ENCODE data around the gene ZNF521. TPM values are rescaled to one million over a fixed set of nuclear protein-coding genes. Genes with fewer than 3 reads are reported as not detected.

The ZNF521 gene
- total and polyA plus RNA-seq, 2 of the 13 experiments (the other 11 are each of a cell fraction or from before 2014, with no cell fraction given), result 0.02 TPM; not detected in 1

DNA sequence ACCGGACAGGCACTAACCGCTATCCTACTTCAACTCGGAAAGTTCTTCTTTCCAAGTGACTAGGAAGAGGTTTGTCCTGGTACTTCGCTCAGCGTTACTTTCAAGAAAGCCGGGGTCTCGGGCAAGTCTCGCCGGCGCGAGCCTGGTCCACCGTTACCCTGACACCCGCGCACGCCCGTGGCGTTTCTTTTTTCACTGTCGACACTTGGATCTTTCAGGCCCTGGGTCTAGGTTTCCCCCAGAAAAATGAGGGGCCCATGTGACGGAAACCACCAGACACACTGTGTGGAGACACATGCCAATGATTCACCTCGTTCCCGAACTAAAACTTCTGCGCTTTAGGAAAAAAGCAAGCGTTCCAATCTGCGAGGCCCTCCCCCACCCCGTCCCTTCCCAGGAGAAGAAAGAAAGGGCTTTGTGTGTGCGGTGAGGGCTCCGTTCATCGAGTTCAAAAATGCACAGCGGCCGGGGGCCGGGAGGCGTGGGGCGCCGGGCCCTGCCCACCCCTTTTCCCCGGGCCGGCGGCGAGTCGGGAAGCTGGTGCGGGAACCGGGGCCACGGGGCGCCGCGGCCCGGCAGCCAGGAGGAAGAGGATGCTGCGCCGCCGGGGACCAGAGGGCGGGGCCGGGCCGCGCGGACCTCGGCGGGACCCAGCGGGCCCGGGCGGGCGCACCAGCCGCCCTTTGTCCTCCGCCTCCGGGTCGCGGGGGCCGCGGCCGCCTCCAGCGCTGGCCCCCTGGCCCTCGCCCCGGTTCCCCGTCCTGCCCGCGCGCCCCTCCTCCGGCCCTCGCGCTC is 2.6 kb downstream of the ZNF521 start (continued):
- TF ChIP-seq, protein P1, sequence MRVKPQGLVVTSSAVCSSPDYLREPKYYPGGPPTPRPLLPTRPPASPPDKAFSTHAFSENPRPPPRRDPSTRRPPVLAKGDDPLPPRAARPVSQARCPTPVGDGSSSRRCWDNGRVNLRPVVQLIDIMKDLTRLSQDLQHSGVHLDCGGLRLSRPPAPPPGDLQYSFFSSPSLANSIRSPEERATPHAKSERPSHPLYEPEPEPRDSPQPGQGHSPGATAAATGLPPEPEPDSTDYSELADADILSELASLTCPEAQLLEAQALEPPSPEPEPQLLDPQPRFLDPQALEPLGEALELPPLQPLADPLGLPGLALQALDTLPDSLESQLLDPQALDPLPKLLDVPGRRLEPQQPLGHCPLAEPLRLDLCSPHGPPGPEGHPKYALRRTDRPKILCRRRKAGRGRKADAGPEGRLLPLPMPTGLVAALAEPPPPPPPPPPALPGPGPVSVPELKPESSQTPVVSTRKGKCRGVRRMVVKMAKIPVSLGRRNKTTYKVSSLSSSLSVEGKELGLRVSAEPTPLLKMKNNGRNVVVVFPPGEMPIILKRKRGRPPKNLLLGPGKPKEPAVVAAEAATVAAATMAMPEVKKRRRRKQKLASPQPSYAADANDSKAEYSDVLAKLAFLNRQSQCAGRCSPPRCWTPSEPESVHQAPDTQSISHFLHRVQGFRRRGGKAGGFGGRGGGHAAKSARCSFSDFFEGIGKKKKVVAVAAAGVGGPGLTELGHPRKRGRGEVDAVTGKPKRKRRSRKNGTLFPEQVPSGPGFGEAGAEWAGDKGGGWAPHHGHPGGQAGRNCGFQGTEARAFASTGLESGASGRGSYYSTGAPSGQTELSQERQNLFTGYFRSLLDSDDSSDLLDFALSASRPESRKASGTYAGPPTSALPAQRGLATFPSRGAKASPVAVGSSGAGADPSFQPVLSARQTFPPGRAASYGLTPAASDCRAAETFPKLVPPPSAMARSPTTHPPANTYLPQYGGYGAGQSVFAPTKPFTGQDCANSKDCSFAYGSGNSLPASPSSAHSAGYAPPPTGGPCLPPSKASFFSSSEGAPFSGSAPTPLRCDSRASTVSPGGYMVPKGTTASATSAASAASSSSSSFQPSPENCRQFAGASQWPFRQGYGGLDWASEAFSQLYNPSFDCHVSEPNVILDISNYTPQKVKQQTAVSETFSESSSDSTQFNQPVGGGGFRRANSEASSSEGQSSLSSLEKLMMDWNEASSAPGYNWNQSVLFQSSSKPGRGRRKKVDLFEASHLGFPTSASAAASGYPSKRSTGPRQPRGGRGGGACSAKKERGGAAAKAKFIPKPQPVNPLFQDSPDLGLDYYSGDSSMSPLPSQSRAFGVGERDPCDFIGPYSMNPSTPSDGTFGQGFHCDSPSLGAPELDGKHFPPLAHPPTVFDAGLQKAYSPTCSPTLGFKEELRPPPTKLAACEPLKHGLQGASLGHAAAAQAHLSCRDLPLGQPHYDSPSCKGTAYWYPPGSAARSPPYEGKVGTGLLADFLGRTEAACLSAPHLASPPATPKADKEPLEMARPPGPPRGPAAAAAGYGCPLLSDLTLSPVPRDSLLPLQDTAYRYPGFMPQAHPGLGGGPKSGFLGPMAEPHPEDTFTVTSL (CRISPR knock-in tag; IDR thresholded peaks at IDR 0.05; ENCODE audit: borderline replicate concordance), result no peak
- no peak for TF ChIP-seq ATF1 (CRISPR knock-in tag; IDR thresholded peaks at IDR 0.05)
- TF ChIP-seq, protein P2, sequence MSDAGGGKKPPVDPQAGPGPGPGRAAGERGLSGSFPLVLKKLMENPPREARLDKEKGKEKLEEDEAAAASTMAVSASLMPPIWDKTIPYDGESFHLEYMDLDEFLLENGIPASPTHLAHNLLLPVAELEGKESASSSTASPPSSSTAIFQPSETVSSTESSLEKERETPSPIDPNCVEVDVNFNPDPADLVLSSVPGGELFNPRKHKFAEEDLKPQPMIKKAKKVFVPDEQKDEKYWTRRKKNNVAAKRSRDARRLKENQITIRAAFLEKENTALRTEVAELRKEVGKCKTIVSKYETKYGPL (CRISPR knock-in tag; IDR thresholded peaks at IDR 0.05), result no peak
- no peak for TF ChIP-seq ZSCAN9 (CRISPR knock-in tag; IDR thresholded peaks at IDR 0.05; ENCODE audit: borderline replicate concordance)
- no peak for TF ChIP-seq ZNF547 (CRISPR knock-in tag; IDR thresholded peaks at IDR 0.05)
- TF ChIP-seq, protein P3, sequence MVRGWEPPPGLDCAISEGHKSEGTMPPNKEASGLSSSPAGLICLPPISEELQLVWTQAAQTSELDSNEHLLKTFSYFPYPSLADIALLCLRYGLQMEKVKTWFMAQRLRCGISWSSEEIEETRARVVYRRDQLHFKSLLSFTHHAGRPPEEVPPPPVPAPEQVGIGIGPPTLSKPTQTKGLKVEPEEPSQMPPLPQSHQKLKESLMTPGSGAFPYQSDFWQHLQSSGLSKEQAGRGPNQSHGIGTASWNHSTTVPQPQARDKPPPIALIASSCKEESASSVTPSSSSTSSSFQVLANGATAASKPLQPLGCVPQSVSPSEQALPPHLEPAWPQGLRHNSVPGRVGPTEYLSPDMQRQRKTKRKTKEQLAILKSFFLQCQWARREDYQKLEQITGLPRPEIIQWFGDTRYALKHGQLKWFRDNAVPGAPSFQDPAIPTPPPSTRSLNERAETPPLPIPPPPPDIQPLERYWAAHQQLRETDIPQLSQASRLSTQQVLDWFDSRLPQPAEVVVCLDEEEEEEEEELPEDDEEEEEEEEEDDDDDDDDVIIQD (CRISPR knock-in tag; IDR thresholded peaks at IDR 0.05; ENCODE audit: low read depth), result no peak
